ENCODE measurements around the gene ESR2. TPM values are rescaled to one million over a fixed set of nuclear protein-coding genes. Genes with fewer than 3 reads are reported as not detected.

ESR2 gene
- total RNA-seq, 1 experiment from 2014 or later: 0.15 TPM

DNA sequence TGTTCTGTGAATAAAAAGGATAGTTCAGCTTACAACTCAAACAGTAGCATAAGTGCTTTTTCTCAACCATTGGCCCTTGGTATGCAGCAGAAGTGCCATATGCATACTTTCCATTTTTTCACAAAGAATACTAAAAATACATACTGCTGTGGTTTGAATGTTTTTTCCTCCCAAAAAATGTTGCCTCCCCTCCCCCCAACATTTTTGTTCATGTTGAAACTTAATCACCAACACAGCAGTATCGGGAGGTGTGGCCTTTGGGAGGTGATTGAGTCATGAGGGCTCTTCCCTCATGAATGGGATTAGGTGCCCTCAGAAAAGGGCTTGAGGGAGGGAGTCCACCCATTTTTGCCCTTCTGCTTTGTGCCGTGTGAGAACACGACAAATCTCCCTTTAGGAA, 198.6 kb downstream of the ESR2 start:
- Histone ChIP-seq H3K27me3 (ENCODE audit: insufficient read depth, low read length) (no peaks in the 10 kb centered on the region), H3K56ac (ENCODE audit: insufficient read length, low read depth, low read length) (no peak overlapping the region)
- no peak for TF ChIP-seq CTCF (conservative IDR thresholded peaks at IDR 0.05)

More for the DNA sequence above, 198.6 kb downstream of the ESR2 start:
- Mint-ChIP-seq H3K27ac (peak overlapping the region in 2 of 3 experiments; percentile 44 to 51; a peak in 1 of 7 replicates), H3K36me3 (ENCODE audit: insufficient read depth in 1 of 3, low read depth in 3 of 3) (peaks cover 8 to 11% (median 11%) of the 10 kb centered on the region in 3 experiments; a peak in 6 of 7 replicates), H3K27me3 (ENCODE audit: low read depth) (no peaks in the 10 kb centered on the region), H3K4me3 (no peak overlapping the region), H3K9me3 (no peaks in the 10 kb centered on the region), H3K4me1 (peaks cover 11 to 13% of the 10 kb centered on the region in 2 experiments)
- H3K4me2 ChIP-seq (ENCODE audit: insufficient read depth, insufficient read length, low read length): no peak overlapping the region
- H3K14ac ChIP-seq (ENCODE audit: insufficient read depth, low read length): no peak overlapping the region
- H4K5ac ChIP-seq (ENCODE audit: insufficient read length, low read depth, low read length): no peak overlapping the region
- no peak overlapping the region for H3T11ph ChIP-seq (ENCODE audit: low read length)
- no peak overlapping the region for H2BK120ac ChIP-seq (ENCODE audit: low read depth, low read length, poor library complexity, severe bottlenecking)
- no peak for DNase-seq
- no peak overlapping the region for H3K18ac ChIP-seq (ENCODE audit: insufficient read length, low read depth, low read length)
- H3K9ac ChIP-seq (ENCODE audit: extremely low read depth, insufficient read length, low read length): no peak overlapping the region
- no peak overlapping the region for H4K91ac ChIP-seq (ENCODE audit: insufficient read length, low read depth, low read length)
- H3K79me2 ChIP-seq (ENCODE audit: insufficient read depth, low read length): no peaks in the 10 kb centered on the region
- no peak overlapping the region for H3K27ac ChIP-seq (ENCODE audit: insufficient read length, low read depth, low read length)
- H4K20me1 ChIP-seq (ENCODE audit: control insufficient read depth, insufficient read depth, insufficient read length): no peaks in the 10 kb centered on the region
- H3K23ac ChIP-seq (ENCODE audit: insufficient read length, low read depth, low read length): no peak overlapping the region
- no peak overlapping the region for H2BK5ac ChIP-seq (ENCODE audit: insufficient read length, low read length)
- H4K8ac ChIP-seq (replicated peaks; ENCODE audit: insufficient read length, low read depth, low read length): no peak overlapping the region
- no peaks in the 10 kb centered on the region for H3K9me3 ChIP-seq (ENCODE audit: control insufficient read depth, low read depth, low read length)
- WGBS (ENCODE audit: extremely low coverage, insufficient read length, low lambda C conversion rate): no CpG with 5 or more reads among the region's 3 CpGs
- no peak overlapping the region for H2AK5ac ChIP-seq (ENCODE audit: insufficient read length, low read length)
- no peaks in the 10 kb centered on the region for H3K23me2 ChIP-seq (ENCODE audit: insufficient read length, low read depth, low read length, poor library complexity, severe bottlenecking)
- no peaks in the 10 kb centered on the region for H3K79me1 ChIP-seq (ENCODE audit: insufficient read depth, low read depth, low read length, poor library complexity, severe bottlenecking)
- peaks cover 4% of the 10 kb centered on the region; the same call in 1 of the 2 replicates for H3K4me1 ChIP-seq (ENCODE audit: insufficient read depth, low read length)
- no peak overlapping the region for H3K4ac ChIP-seq (ENCODE audit: low read depth, low read length)
- H2BK15ac ChIP-seq (ENCODE audit: low read depth, low read length): no peak overlapping the region
- no peak overlapping the region for H2AFZ ChIP-seq (ENCODE audit: low read length)
- no peak overlapping the region for H2BK12ac ChIP-seq (ENCODE audit: insufficient read length, low read depth, low read length)
- no peak overlapping the region for H2BK20ac ChIP-seq (ENCODE audit: low read depth, low read length, poor library complexity, severe bottlenecking)
